Measurements from ENCODE around the gene TNXB. TPM values are rescaled to one million over a fixed set of nuclear protein-coding genes. Genes with fewer than 3 reads are reported as not detected.

TNXB gene
- polyA plus RNA-seq (3.3 and 3.6 TPM in 2 replicates), polyA minus RNA-seq (3.7 and 8.0 TPM in 2 replicates)

GRCh38 chr6:32109114-32109764 is at the start of gene TNXB:
Gene TNXB (minus strand): TSS chr6:32109338. CDS start chr6:32098198, 11,140 bp downstream.
- Histone ChIP-seq H3K9me2 (ENCODE audit: insufficient read depth, low read length) (no peaks in the 10 kb centered on the region), H3K36me3 (ENCODE audit: insufficient read depth, low read length) (no peaks in the 10 kb centered on the region), H3K9ac (ENCODE audit: low read length) (no peak within 1 kb of the TSS), H3K27me3 (ENCODE audit: insufficient read depth, low read depth, low read length) (no peaks in the 10 kb centered on the region), H3K9me3 (ENCODE audit: low read length) (no peaks in the 10 kb centered on the region), H3F3A (ENCODE audit: insufficient read depth, low read length, poor library complexity, severe bottlenecking) (no peaks in the 10 kb centered on the region), H3K27ac (ENCODE audit: low read length) (no peak within 1 kb of the TSS), H3K4me2 (ENCODE audit: low read length) (no peak within 1 kb of the TSS), H2AFZ (ENCODE audit: low read depth, low read length) (no peak within 1 kb of the TSS), H3K4me3 (ENCODE audit: low read length) (no peak within 1 kb of the TSS), H4K20me1 (ENCODE audit: insufficient read depth) (no peaks in the 10 kb centered on the region), H3K79me2 (replicated peaks; ENCODE audit: insufficient read depth, low read length) (no peaks in the 10 kb centered on the region)
- TF ChIP-seq EZH2 (IDR thresholded peaks at IDR 0.05; ENCODE audit: borderline replicate concordance, insufficient read depth, low read length, poor library complexity, severe bottlenecking), result no peak
- TF ChIP-seq TAF1 (IDR thresholded peaks at IDR 0.05; ENCODE audit: low read depth), result no peak
- no peak for TF ChIP-seq CTCF (IDR thresholded peaks at IDR 0.05; ENCODE audit: poor library complexity, severe bottlenecking)
- no peak for TF ChIP-seq RAD21 (conservative IDR thresholded peaks at IDR 0.05)
- no peak for TF ChIP-seq POLR2AphosphoS5 (IDR thresholded peaks at IDR 0.05)
- no peak for TF ChIP-seq REST (IDR thresholded peaks at IDR 0.05; ENCODE audit: borderline replicate concordance)
- no peak for TF ChIP-seq MXI1 (conservative IDR thresholded peaks at IDR 0.05; ENCODE audit: poor library complexity, severe bottlenecking)
- TF ChIP-seq SMC3 (conservative IDR thresholded peaks at IDR 0.05; ENCODE audit: poor library complexity), result no peak
- TF ChIP-seq EP300 (conservative IDR thresholded peaks at IDR 0.05; ENCODE audit: poor library complexity, severe bottlenecking), result no peak

GRCh38 chr6:32158052-32158451 is 48.9 kb upstream of the TNXB start:
- H3K9me2 ChIP-seq (ENCODE audit: insufficient read depth, low read length), result no peaks in the 10 kb centered on the region
- TF ChIP-seq TAF1 (IDR thresholded peaks at IDR 0.05; ENCODE audit: low read depth), result no peak
- H3K9ac ChIP-seq (ENCODE audit: low read length), result no peak overlapping the region
- no peaks in the 10 kb centered on the region for H3K9me3 ChIP-seq (ENCODE audit: low read length)
- no peaks in the 10 kb centered on the region for H3K36me3 ChIP-seq (ENCODE audit: insufficient read depth, low read length)
- H3K4me3 ChIP-seq (ENCODE audit: low read length), result no peak overlapping the region
- H3F3A ChIP-seq (ENCODE audit: insufficient read depth, low read length, poor library complexity, severe bottlenecking), result no peaks in the 10 kb centered on the region
- peaks cover 9% of the 10 kb centered on the region for H3K79me2 ChIP-seq (replicated peaks; ENCODE audit: insufficient read depth, low read length)
- H2AFZ ChIP-seq (ENCODE audit: low read depth, low read length), result no peak overlapping the region
- H3K27ac ChIP-seq (ENCODE audit: low read length), result no peak overlapping the region
- no peak overlapping the region for H3K4me2 ChIP-seq (ENCODE audit: low read length)
- H3K27me3 ChIP-seq (ENCODE audit: insufficient read depth, low read depth, low read length), result no peaks in the 10 kb centered on the region
- no peaks in the 10 kb centered on the region for H4K20me1 ChIP-seq (ENCODE audit: insufficient read depth)

Data from neural cell (in vitro differentiated cells).